HG02943 (cell line): Measurements from ENCODE around the gene COL19A1.
A peak's percentile ranks its signal among the peaks of the same experiment; 100 is the strongest.
"Not testable (repeated sequence)": the region's sequence is repeated elsewhere in the genome, so short reads cannot be mapped to it uniquely, and the experiment has no call there.

ENCODE experiments used
- ATAC-seq: cut with Tn5 transposase; IDR thresholded peaks from one replicate; pipeline ENCODE4 v1.9.1; 2021; ENCODE audit warnings: mild to moderate bottlenecking, low read depth, moderate library complexity; ENCODE audit not compliant: unreplicated experiment

The COL19A1 gene

GRCh38 chr6:69865126-69865525 is 1.2 kb upstream of the COL19A1 start:
- ATAC-seq, result no peak

DNA sequence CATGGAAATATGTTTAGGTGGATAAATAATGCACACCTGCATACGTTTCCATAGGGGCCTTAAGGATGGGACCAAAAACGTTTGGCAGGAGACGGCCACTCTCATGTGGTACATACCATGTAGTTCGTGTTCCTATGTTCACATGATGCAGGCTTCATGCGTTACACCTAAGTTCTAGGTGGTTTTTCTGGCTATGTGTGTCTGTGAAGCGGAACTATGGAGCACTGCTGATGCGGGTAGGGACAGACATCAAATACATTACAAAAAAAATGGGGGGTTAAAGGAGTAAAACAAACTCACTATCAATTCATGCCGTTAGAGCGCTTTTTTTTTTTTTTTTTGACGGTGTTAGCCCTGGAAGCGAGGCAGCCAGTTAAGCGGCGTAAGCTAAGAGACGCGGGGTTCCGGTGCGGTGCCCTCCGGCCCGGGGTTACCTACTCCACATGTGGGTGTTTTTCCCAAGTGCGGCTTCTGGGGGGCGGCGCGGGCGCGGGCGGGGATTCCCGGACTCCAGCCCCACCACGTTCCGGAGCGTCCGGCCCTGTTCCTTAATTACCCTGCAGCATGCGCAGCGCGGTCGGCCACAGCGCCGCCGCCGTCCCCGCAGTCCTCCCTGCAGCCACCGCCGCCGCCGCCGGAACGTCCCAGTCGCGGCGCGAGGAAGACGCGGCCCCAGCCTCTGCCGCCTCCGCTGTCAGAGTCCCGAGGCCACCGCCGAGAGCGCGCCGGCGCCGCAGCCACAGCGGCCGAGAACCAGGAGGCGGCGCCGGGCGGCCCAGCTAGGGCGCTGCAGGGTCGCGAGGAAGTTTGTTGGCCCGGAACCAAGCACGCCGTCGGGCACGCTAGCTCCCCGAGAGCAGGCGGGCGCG is 648 bp downstream of the COL19A1 start:
- ATAC-seq, result peak; percentile 38

DNA sequence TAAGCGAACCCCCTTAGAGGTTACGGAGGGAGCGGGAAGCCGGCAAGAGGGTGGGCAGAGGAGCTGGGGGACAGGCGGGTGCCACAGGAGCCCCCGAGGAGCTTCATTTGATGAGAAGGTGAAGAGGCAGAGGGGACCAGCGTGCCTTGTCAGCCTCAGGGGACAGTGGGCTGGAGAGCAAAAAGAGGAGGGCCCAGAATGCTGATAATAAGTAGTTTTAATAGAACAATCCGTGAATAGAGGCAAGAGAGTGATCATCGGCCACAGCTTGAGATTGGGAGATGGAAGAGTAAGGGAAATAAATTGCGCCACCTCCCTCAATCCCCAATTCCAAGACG is 1.3 kb downstream of the COL19A1 start:
- ATAC-seq, result no peak

DNA sequence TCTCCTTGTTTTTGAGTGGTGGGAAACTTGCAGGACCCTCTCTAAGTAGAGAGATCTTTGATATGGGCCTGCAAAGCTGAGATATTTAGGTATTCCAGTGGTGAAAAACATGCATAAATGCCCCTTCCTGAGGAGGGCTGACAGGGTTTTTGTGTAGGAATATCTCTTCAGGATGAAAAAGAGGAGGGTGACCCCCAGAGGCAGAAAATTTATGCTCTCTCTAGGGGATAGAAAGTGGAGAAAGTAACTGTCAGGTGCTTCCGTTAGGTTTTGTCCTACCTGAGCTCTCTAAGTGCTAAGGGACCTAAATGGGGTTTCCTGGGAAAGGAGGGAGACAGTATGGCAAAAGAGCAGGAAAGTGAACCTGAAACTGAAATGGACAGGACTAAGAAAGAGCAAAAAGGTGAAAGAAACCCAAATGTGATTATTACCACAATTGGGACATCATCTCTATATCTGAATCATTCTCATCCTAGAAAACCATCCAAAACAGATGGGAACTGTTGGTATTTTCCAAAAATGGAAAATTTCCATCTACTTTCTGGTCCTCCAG is 2.0 kb downstream of the COL19A1 start:
- no peak for ATAC-seq

DNA sequence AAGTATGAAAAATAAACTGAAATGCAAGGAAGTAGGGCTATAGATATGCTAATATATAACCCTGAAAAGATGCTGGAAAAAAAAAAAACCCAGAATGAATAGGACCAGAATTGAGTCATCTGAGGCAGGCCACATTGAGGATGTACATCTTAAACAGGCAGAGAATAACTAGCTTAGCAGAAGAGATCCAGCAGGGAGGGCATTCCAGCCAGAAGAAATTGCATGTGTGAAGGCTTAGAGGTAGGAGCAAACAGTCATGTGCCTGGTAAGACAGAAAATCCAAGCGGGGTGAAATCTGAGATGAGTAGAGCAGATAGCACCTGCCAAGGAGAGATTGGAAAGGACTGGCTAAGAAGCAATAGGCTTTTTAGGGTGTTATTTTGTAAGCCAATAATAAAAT is 2.6 kb downstream of the COL19A1 start:
- no peak for ATAC-seq

- ATAC-seq, result no peak
Observed at GRCh38 chr6:69871107-69871506, 4.8 kb downstream of the COL19A1 start.

DNA sequence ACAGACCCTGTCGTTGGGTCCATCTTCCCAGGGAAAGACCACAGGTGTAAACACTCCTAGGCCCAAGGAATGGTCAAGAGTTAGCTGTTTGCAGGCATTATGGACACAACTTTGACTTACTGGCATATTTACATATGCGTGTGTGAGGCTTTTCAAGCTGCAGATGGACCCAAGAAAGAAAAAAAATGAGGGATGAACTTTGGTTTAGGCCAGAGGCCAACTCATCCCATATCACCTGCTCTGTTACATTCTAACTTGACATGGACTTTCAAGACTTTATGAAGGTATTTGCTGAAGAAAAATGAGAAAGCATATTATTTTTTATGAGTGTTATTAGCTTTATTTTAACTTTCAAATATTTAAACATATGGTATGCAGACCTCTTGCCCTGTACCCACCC is 6.9 kb downstream of the COL19A1 start:
- no peak for ATAC-seq

DNA sequence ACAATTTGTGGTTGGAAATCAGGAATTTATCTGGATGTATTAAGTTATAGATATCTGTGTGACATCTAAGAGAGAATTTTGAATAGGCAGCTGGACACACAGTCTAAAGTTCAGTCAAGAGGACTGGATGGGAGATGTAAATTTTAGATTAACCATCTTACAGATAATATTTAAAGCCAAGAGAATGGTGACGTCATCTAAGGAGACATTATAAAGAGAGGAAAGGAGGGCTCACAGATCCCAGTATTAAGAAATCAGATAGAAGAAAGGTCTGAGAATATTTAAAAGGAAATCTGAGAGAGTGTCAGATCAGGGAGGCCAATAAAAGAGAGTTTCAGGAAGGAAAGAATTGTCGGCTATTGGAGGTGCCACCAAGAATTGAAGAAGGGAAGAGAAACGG is 9.4 kb downstream of the COL19A1 start:
- no peak for ATAC-seq

- no peak for ATAC-seq
Observed at GRCh38 chr6:69878795-69879194, 12.4 kb downstream of the COL19A1 start.

- ATAC-seq, result no peak
Observed at GRCh38 chr6:69880601-69881000, 14.2 kb downstream of the COL19A1 start.

GRCh38 chr6:69881322-69882151 is 15.2 kb downstream of the COL19A1 start:
- peak; percentile 90 for ATAC-seq

GRCh38 chr6:69883551-69883950 is 17.2 kb downstream of the COL19A1 start:
- no peak for ATAC-seq

DNA sequence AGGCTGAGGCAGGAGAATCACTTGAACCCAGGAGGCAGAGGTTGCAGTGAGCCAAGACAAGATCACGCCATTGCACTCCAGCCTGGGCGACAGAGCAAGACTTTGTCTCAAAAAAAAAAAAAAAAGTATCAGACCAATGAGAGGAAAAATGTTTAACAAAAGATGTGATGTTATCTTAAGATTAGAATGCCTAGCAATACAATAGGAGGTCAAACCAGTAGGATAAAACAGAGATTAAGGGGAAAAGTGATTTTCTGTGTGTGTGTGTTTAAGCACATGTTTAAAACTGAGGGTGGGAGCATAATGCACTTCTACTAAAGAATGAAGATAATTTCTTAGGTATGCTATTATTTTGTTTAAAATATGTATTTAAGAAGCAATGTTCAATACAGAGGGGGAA is 17.9 kb downstream of the COL19A1 start:
- ATAC-seq, result no peak

DNA sequence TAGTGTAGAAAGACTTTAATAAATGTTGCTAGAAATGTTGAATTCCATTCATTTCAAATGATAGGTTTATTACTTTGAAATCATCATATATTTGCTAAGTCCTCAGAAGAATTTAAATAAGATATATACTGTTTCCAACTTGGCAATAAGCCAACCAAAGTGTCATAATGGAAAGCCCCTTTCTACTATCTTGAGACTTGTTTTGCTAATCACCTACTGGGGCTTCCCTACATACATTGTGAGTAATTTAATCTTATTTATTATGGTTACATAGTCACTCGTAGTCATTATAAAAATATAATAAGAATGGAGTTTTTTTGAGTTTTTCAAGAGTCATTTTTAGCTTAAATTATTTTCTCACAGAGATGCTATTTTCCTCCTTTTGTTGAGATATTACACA is 20.7 kb downstream of the COL19A1 start:
- no peak for ATAC-seq

GRCh38 chr6:69887714-69888345 is 21.5 kb downstream of the COL19A1 start:
- ATAC-seq, result no peak

- no peak for ATAC-seq
Observed at GRCh38 chr6:69888482-69889233, 22.3 kb downstream of the COL19A1 start.

- not testable (repeated sequence) for ATAC-seq
Observed at GRCh38 chr6:69889234-69889974, 23.0 kb downstream of the COL19A1 start.

DNA sequence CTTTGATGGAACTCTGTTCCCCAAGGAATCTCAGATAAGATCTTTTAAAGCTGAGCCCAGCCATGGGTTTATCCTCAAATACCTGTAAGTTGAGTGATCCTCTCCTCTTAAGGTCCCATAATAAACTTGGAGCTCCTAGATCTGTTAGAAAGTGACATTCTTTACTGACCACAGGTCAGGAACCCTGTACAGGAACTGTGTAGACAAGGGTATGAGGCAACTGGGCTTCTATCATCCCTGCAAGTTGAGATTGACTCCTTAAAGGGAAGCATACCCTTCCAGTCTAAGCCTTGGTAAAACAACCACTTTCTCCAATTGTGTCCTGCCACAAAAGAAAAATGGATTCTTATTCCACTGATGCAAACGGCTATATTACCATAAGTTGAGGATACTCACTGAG is 26.2 kb downstream of the COL19A1 start:
- not testable (repeated sequence) for ATAC-seq

- not testable (repeated sequence) for ATAC-seq
Observed at GRCh38 chr6:69893266-69893665, 26.9 kb downstream of the COL19A1 start.
